ES-I3 (cell line): ENCODE measurements around the gene SPO11.
A peak's percentile ranks its signal among the peaks of the same experiment; 100 is the strongest.

Experiments used
- H3K36me3 ChIP-seq: 2 replicates; pipeline ENCODE4 v1.6.1; 2013; ENCODE audit warnings: mild to moderate bottlenecking, low read length, control low read depth, moderate library complexity; ENCODE audit not compliant: insufficient read depth
- H3K4me1 ChIP-seq: 2 replicates; pipeline ENCODE4 v1.6.1; 2013; ENCODE audit warnings: mild to moderate bottlenecking, control low read depth, low read length; ENCODE audit not compliant: insufficient read depth
- H3K9ac ChIP-seq: 2 replicates; pipeline ENCODE4 v1.6.1; 2013; ENCODE audit warnings: low read depth, mild to moderate bottlenecking, low read length, moderate library complexity
- H3K9me3 ChIP-seq: 2 replicates; pipeline ENCODE4 v1.6.1; 2013; ENCODE audit warnings: mild to moderate bottlenecking, low read length, moderate library complexity; ENCODE audit not compliant: control insufficient read depth, insufficient read depth

The SPO11 gene

DNA sequence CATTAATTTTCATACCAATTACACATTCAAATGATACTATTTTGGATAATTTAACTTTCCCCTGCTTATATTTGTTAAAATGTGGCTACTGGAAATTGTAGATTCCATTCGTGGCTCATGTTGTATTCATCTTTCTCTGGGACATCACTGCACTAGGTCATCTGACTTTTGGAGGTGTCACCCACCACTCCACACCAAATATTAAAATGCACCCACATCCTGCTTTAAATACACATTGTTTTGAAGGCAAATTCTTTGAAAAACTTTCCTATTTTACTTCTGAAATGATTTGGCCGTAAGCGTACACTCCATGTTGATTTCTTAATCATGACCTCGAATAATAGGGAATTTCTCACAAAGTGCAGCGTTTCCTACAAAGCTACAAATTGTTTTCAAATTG, 52.9 kb downstream of the SPO11 start:
- Histone ChIP-seq H3K4me1 (no peaks in the 10 kb centered on the region), H3K36me3 (0 out of 2 replicates have a peak, but pooled peaks cover 1% of the 10 kb centered on the region), H3K9ac (no peak overlapping the region)

DNA sequence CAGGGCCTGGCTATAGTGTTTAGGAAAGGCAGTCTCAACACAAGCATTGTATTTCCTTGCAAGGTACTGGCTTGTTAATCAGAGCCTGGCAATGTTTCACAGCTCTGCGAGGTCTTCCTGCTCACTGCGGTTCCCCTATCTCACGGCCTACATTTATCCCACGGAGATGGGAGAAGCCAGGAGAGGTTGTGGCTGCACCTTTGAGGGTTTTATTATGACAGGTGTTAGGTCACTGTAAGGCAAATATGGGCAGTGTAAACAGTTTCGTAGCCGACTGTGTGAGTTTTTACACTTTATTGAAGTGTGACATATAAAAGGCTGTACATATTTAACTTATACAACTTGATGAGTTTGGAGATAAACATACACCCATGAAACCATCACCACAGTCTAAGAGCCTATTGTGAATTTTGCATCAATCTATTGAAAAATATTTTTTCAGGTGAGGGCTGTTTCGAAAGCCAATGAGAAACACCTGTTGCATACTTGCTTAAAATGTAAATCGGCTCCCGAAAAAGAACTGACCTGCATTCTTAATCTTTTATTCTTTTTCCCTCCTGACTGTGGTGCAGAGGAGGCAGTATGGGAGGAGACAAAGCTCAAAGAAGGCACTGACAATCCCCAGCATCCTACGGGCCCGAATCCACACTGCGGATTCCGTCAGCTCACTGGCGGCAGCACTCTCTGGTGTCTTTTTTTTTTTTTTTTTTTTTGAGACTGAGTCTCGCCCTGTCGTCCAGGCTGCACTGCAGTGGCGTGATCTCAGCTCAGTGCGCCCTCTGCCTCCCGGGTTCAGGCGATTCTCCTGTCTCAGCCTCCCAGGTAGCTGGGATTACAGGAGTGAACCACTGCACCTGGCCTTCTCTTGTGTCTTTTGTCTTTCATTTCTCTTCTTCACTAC, 54.1 kb downstream of the SPO11 start:
- Histone ChIP-seq H3K9ac (no peak overlapping the region), H3K36me3 (no peaks in the 10 kb centered on the region), H3K9me3 (no peaks in the 10 kb centered on the region), H3K4me1 (no peaks in the 10 kb centered on the region)

More for the DNA sequence above, 52.9 kb downstream of the SPO11 start:
- no peaks in the 10 kb centered on the region for H3K9me3 ChIP-seq

- Histone ChIP-seq H3K36me3 (no peaks in the 10 kb centered on the region), H3K9me3 (no peaks in the 10 kb centered on the region), H3K4me1 (no peaks in the 10 kb centered on the region), H3K9ac (no peak overlapping the region)
Measured at GRCh38 chr20:57384486-57384885, 54.9 kb downstream of the SPO11 start.

DNA sequence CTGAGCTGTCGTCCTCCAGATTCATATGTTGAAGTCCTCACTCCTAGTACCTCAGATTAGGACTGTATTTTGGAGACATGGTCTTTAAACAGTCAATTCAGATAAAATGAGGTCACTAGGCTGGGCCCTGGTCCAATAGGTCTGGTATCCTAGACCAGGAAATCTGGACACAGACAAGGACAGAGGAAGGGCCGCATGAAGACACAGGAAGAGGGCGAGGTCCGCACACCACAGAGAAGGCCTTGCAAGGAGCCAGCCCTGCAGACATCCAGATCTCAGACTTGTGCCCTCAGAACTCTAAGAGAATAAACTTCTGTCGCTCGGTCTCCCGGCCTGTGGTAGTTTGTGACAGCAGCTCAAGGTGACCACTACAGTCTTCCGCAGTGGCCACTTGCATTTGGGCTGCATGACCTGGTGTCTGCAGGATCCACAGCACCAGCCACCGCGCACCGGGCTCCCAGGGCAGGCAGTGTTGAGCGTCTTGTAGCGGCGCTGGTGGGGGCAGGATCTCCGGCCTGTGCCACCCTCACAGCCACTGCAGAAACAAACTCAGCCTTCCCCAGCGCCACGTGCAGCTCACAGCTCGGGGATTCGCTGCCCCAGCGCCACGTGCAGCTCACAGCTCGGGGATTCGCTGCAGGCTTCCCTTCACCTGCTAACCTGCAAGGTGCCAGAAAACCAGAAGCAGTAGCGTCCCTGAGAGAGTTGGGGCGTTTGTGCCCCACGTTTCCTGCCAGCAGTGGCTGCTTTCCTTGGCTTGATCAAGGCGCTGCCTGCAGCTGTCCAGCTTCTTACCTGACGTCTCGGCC, 55.6 kb downstream of the SPO11 start:
- Histone ChIP-seq H3K4me1 (no peaks in the 10 kb centered on the region), H3K9me3 (no peaks in the 10 kb centered on the region), H3K36me3 (no peaks in the 10 kb centered on the region), H3K9ac (no peak overlapping the region)

GRCh38 chr20:57385940-57386339, 56.3 kb downstream of the SPO11 start:
- Histone ChIP-seq H3K36me3 (no peaks in the 10 kb centered on the region), H3K4me1 (no peaks in the 10 kb centered on the region), H3K9ac (no peak overlapping the region)

DNA sequence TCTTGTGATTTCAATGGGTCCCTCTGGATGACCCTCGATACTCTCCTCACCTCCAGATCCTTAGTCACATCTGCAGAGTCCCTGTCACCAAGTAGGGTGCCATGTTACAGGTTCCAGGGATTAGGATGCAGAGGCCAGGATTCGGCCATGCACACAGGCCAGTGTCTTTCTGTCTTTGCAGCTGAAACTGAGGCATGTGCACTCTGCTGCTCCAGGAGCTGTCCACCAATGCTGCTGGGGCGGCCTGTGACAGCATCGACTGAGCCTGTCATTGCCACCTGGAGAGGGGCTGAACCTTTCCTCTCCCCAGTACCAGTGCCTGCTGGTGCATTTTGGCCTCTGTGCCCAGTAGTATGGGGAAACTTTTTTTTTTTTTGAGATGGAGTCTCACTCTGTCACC, 57.2 kb downstream of the SPO11 start:
- H3K9ac ChIP-seq: no peak overlapping the region
- H3K36me3 ChIP-seq: no peaks in the 10 kb centered on the region
- H3K4me1 ChIP-seq: no peaks in the 10 kb centered on the region
- no peaks in the 10 kb centered on the region for H3K9me3 ChIP-seq

More at GRCh38 chr20:57385940-57386339, 56.3 kb downstream of the SPO11 start:
- no peaks in the 10 kb centered on the region for H3K9me3 ChIP-seq

- Histone ChIP-seq H3K9me3 (no peaks in the 10 kb centered on the region), H3K36me3 (no peaks in the 10 kb centered on the region), H3K4me1 (no peaks in the 10 kb centered on the region), H3K9ac (no peak overlapping the region)
Measured at GRCh38 chr20:57387463-57387862, 57.9 kb downstream of the SPO11 start.

DNA sequence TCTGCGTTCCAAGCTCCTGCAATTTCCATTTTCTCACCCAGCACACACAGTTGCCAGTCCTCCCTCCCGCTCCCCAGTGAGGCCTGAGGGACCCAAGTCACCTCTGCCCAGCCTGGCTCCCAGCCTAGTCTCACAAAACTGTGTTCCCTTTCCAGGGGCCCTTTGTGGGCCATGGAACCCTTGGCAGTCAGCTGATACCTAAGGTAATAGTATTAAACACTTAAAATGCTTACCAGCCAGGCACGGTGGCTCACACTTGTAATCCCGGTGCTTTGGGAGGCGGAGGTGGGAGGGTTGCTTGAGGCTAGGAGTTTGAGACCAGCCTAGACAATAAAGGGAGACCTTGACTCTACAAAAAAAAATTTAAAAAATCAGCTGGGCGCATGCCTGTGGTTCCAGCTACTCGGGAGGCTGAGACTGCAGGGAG, 58.4 kb downstream of the SPO11 start:
- H3K9ac ChIP-seq: no peak overlapping the region
- H3K9me3 ChIP-seq: no peaks in the 10 kb centered on the region
- peaks cover under 1% of the 10 kb centered on the region; the same call in 1 of the 2 replicates for H3K4me1 ChIP-seq
- H3K36me3 ChIP-seq: no peaks in the 10 kb centered on the region

GRCh38 chr20:57388953-57389694, 59.5 kb downstream of the SPO11 start:
- H3K4me1 ChIP-seq: peaks cover 6% of the 10 kb centered on the region
- H3K9ac ChIP-seq: peak overlapping the region; percentile 88
- no peaks in the 10 kb centered on the region for H3K9me3 ChIP-seq
- H3K36me3 ChIP-seq: peaks cover 5% of the 10 kb centered on the region; the same call in 1 of the 2 replicates

GRCh38 chr20:57389695-57390603, 60.3 kb downstream of the SPO11 start:
- H3K9me3 ChIP-seq: no peaks in the 10 kb centered on the region
- H3K4me1 ChIP-seq: peaks cover 6% of the 10 kb centered on the region
- peak overlapping the region; percentile 88 for H3K9ac ChIP-seq
- peaks cover 5% of the 10 kb centered on the region for H3K36me3 ChIP-seq

DNA sequence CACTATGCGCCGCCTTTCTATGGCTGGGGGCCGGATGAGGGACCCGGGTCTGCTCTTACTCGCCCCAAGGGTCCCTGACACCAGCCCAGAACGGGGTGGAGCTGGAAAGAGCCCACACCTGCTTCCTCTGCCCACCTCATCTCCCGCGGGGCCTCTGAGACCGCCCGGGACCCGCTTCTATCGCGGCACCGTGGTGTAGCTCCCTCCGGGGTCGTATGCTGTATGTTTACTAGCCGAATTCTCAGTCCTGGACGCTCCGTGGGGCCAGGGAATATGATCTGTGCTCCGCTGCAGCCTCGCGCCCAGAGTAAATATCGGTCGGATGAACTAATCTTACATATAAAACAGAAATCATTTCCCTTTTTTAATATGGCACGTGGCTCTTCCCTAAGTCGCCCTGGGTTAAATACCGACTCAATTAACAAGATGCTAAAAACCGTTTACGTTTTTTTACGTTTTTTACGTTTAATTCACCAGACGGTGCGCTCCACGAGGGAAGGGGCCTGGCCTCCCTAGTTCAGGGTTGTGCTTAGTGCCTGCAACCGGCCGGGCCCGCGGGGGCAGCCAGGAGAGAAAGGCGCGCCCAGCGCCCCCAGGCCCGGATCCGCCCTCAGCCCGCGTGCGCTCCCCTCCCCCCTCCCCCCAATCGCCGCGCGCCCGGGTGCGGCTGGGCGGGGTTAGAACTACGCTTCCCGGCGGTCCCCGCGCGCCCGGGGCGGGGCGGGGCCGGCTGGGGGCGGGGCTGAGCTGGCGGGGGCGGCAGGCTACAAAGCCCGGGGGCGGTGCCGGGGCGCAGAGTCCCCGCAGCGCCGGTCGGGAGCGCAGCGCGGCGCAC, 61.2 kb downstream of the SPO11 start, which contains the start of gene RBM38:
Gene RBM38, plus strand, starts transcription at position 793 of the 835 bp plus-strand sequence. CDS start 186 bp downstream, outside the sequence.
- H3K36me3 ChIP-seq: peaks cover 5% of the 10 kb centered on the region
- no peaks in the 10 kb centered on the region for H3K9me3 ChIP-seq
- peaks cover 7% of the 10 kb centered on the region for H3K4me1 ChIP-seq
- H3K9ac ChIP-seq: peak within 1 kb of the TSS; percentile 88

DNA sequence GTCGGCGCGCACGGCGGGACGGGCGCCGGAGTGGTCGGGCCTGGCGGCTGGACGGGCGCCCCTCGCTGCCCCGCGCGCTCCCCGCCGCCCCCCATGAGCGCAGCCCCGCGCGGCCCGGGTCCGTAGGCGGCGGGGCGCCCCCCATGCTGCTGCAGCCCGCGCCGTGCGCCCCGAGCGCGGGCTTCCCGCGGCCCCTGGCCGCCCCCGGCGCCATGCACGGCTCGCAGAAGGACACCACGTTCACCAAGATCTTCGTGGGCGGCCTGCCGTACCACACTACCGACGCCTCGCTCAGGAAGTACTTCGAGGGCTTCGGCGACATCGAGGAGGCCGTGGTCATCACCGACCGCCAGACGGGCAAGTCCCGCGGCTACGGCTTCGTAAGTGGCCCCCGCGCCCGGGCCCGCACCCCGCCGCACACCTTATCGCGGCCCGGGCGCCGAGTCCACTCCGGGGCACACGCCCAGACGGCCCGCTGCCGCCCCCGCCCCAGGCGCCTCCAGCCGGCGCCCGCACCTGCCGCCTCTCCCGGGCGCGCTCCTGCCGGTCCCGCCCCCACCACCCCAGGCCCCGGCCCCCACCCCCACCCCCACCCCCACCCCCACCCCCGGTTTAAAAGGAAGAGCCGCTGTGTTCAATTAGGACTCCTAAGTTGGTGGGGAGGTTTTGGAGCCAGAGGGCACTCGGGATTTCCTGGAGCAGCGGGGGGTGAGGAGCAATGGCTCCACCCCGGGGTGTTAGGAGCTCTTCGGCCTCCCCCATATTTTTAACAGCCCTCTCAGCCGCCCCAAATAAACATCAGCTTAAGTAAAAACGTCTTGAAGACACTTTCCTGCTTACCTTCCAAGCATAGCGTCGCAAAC, 62.1 kb downstream of the SPO11 start:
- no peaks in the 10 kb centered on the region for H3K9me3 ChIP-seq
- peaks cover 7% of the 10 kb centered on the region for H3K36me3 ChIP-seq
- H3K9ac ChIP-seq: peak overlapping the region; percentile 77
- peaks cover 12% of the 10 kb centered on the region for H3K4me1 ChIP-seq
